22Rv1 (cell line): ENCODE measurements around the gene EDC4.

Source experiments
- ZFX ChIP-seq: fragments of 450-650 bp; IDR thresholded peaks from 2 replicates; pipeline ENCODE4 v1.6.1; 2017; ENCODE audit warnings: antibody characterized with exemption, borderline replicate concordance
- TF ChIP-seq, protein P1 (sequence below): fragments of 450-650 bp; IDR thresholded peaks from 2 replicates; pipeline ENCODE4 v1.5.1; 2017; ENCODE audit warnings: mild to moderate bottlenecking

DNA sequence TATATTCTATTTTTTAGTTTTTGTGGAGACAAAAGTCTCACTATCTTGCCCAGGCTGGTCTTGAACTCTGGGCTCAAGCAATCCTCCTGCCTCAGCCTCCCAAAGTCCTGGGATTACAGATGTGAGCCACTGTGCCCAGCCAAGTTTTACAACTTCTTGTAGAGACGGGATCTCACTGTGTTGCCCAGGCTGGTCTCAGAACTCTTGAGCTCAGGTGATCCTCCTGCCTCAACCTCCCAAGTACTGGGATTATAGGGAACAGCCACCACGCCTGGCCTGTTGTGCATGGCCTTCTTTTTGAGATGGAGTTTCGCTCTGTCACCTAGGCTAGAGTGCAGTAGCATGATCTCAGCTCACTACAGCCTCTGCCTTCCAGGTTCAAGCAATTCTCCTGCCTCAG is 19.2 kb upstream of the EDC4 start:
- TF ChIP-seq, protein P1, sequence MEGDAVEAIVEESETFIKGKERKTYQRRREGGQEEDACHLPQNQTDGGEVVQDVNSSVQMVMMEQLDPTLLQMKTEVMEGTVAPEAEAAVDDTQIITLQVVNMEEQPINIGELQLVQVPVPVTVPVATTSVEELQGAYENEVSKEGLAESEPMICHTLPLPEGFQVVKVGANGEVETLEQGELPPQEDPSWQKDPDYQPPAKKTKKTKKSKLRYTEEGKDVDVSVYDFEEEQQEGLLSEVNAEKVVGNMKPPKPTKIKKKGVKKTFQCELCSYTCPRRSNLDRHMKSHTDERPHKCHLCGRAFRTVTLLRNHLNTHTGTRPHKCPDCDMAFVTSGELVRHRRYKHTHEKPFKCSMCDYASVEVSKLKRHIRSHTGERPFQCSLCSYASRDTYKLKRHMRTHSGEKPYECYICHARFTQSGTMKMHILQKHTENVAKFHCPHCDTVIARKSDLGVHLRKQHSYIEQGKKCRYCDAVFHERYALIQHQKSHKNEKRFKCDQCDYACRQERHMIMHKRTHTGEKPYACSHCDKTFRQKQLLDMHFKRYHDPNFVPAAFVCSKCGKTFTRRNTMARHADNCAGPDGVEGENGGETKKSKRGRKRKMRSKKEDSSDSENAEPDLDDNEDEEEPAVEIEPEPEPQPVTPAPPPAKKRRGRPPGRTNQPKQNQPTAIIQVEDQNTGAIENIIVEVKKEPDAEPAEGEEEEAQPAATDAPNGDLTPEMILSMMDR = no peak
- TF ChIP-seq ZFX = no peak
